GM18867 (cell line): ENCODE measurements around the gene CNKSR3.

Experiments
- ATAC-seq: cut with Tn5 transposase; IDR thresholded peaks from one replicate; pipeline ENCODE4 v1.9.1; 2021; ENCODE audit warnings: mild to moderate bottlenecking, moderate library complexity; ENCODE audit not compliant: unreplicated experiment

CNKSR3 gene

GRCh38 chr6:154504102-154504501 is 6.4 kb downstream of the CNKSR3 start:
- ATAC-seq = no peak

GRCh38 chr6:154503658-154504057 is 6.8 kb downstream of the CNKSR3 start:
- no peak for ATAC-seq

- ATAC-seq = no peak
Measured at GRCh38 chr6:154502553-154502952, 7.9 kb downstream of the CNKSR3 start.

GRCh38 chr6:154501578-154501868 is 9.0 kb downstream of the CNKSR3 start:
- ATAC-seq = no peak

GRCh38 chr6:154500769-154501577 is 9.5 kb downstream of the CNKSR3 start:
- ATAC-seq = no peak

- ATAC-seq = no peak
Measured at GRCh38 chr6:154499855-154500589, 10.5 kb downstream of the CNKSR3 start.

- ATAC-seq = no peak
Measured at GRCh38 chr6:154498340-154498934, 12.0 kb downstream of the CNKSR3 start.

- no peak for ATAC-seq
Measured at GRCh38 chr6:154496793-154497517, 13.5 kb downstream of the CNKSR3 start.

GRCh38 chr6:154496186-154496585 is 14.3 kb downstream of the CNKSR3 start:
- no peak for ATAC-seq

GRCh38 chr6:154494592-154495311 is 15.7 kb downstream of the CNKSR3 start:
- ATAC-seq = no peak

GRCh38 chr6:154491567-154492470 is 18.7 kb downstream of the CNKSR3 start:
- no peak for ATAC-seq

- ATAC-seq = no peak
Measured at GRCh38 chr6:154489822-154490221, 20.7 kb downstream of the CNKSR3 start.

GRCh38 chr6:154488802-154489437 is 21.6 kb downstream of the CNKSR3 start:
- no peak for ATAC-seq

- no peak for ATAC-seq
Measured at GRCh38 chr6:154488248-154488593, 22.3 kb downstream of the CNKSR3 start.

- no peak for ATAC-seq
Measured at GRCh38 chr6:154487367-154488247, 22.9 kb downstream of the CNKSR3 start.

- no peak for ATAC-seq
Measured at GRCh38 chr6:154485815-154486214, 24.7 kb downstream of the CNKSR3 start.

- ATAC-seq = no peak
Measured at GRCh38 chr6:154484942-154485341, 25.5 kb downstream of the CNKSR3 start.

GRCh38 chr6:154482858-154483257 is 27.6 kb downstream of the CNKSR3 start:
- no peak for ATAC-seq
